Measurements from ENCODE around the gene FGR.
A peak's percentile ranks its signal among the peaks of the same experiment; 100 is the strongest.

GRCh38 chr1:27668808-27669723 is 34.1 kb upstream of the FGR start:
- TF ChIP-seq CTCF (IDR thresholded peaks at IDR 0.05) (peak; percentile 82 to 90 (median 88)), POLR2AphosphoS5 (IDR thresholded peaks at IDR 0.05) (peak; percentile 69)
